K562 (cell line): Measurements from ENCODE around the gene RND1. TPM values are rescaled to one million over a fixed set of nuclear protein-coding genes. Genes with fewer than 3 reads are reported as not detected.

ENCODE experiments used
- ATAC-seq: fragments of 200-7000 bp; cut with Tn5 transposase; 3 replicates; pipeline ENCODE4 v1.9.1; 2020; ENCODE audit warnings: moderate library complexity
- BruUV-seq: library from RNA; stranded (reverse); fragments of 400-500 nt; replicated peaks from 2 replicates; lab custom pipeline; 2021; lab: Mats Ljungman, UMichigan
- CTCF ChIA-PET: fragments of 300-600 bp; formaldehyde crosslinking; extraction: SDS; loops from one replicate; lab custom pipeline; 2021; ENCODE audit warnings: low intra/inter-chr PET ratio; lab: Yijun Ruan, JAX
- POLR2A ChIA-PET: fragments of 300-600, 350-650 bp; sonication (Branson Sonifier 250); formaldehyde crosslinking; extraction: SDS; loops from one replicate; lab custom pipeline; 2021; ENCODE audit warnings: antibody characterized with exemption, inconsistent platforms; lab: Yijun Ruan, JAX
- DNase-seq, 4 experiments: peaks; one replicate each; pipeline versions ENCODE4 v3.0.0 to v3.0.0-alpha.2; 2011 to 2018; ENCODE audit warnings: low spot score in 3 of 4, mixed read lengths in 3 of 4; ENCODE audit errors: extremely low read depth in 1 of 4
- FAIRE-seq: peaks from 2 replicates; lab custom pipeline; 2011; peaks lifted over from hg19 to GRCh38; lab: Jason Lieb, UNC
- H2AFZ ChIP-seq: 2 replicates; pipeline ENCODE4 v1.6.0; 2011; ENCODE audit warnings: low read depth, low read length, control low read depth, inconsistent platforms
- H3K27ac ChIP-seq: fragments of 200-600 bp; 3 replicates; pipeline ENCODE4 v1.8.0; 2011; ENCODE audit warnings: low read depth, mild to moderate bottlenecking, control low read depth, inconsistent platforms, low read length, moderate library complexity, mixed read lengths; ENCODE audit errors: extremely low read depth
- H3K27me3 ChIP-seq, 2 experiments: fragments of 300-600 bp in 1 of 2; 2 replicates in 1 of 2; 3 replicates in 1 of 2; pipeline versions ENCODE4 v1.6.0 to v1.8.0; 2011; ENCODE audit warnings: inconsistent platforms in 2 of 2, low read length in 2 of 2, mild to moderate bottlenecking in 1 of 2, mixed read lengths in 1 of 2, moderate library complexity in 1 of 2; ENCODE audit not compliant: control insufficient read depth in 2 of 2, insufficient read depth in 2 of 2
- H3K36me3 ChIP-seq: fragments of 300-600 bp; 3 replicates; pipeline ENCODE4 v1.8.0; 2011; ENCODE audit warnings: mild to moderate bottlenecking, low read length, inconsistent platforms; ENCODE audit not compliant: control insufficient read depth, insufficient read depth
- H3K4me1 ChIP-seq, 2 experiments: fragments of 200-600 bp in 1 of 2; replicated peaks in 1 of 2; 2 replicates in 1 of 2; 3 replicates in 1 of 2; pipeline versions ENCODE4 v1.5.1 to v1.8.0; 2011; ENCODE audit warnings: inconsistent platforms in 2 of 2, low read length in 2 of 2, mild to moderate bottlenecking in 1 of 2, mixed read lengths in 1 of 2, moderate library complexity in 1 of 2; ENCODE audit not compliant: control insufficient read depth in 2 of 2, insufficient read depth in 2 of 2
- H3K4me2 ChIP-seq: 2 replicates; pipeline ENCODE4 v1.6.1; 2011; ENCODE audit warnings: low read length, control low read depth, inconsistent platforms, mixed read lengths; ENCODE audit not compliant: insufficient read depth
- H3K4me3 ChIP-seq: fragments of 200-600 bp; sonication (generic), shearing (Covaris generic); 2 replicates; pipeline ENCODE4 v1.5.1; 2016; ENCODE audit warnings: control low read depth, inconsistent platforms
- H3K79me2 ChIP-seq: fragments of 200-600 bp; 3 replicates; pipeline ENCODE4 v1.8.0; 2011; ENCODE audit warnings: low read length, inconsistent platforms; ENCODE audit not compliant: control insufficient read depth, insufficient read depth
- H3K9ac ChIP-seq, 2 experiments: 2 replicates each; pipeline versions ENCODE4 v1.6.0 to v1.6.1; 2011; ENCODE audit warnings: low read depth in 2 of 2, low read length in 2 of 2, control low read depth in 1 of 2, inconsistent platforms in 1 of 2, mild to moderate bottlenecking in 1 of 2, mixed read lengths in 1 of 2; ENCODE audit not compliant: insufficient read depth in 1 of 2
- H3K9me1 ChIP-seq: one replicate; pipeline ENCODE4 v1.6.0; 2011; ENCODE audit warnings: inconsistent platforms, mild to moderate bottlenecking, low read length, moderate library complexity; ENCODE audit not compliant: control insufficient read depth, insufficient read depth
- H3K9me3 ChIP-seq: replicated peaks from 2 replicates; pipeline ENCODE4 v1.5.1; 2011; ENCODE audit warnings: low read depth, low read length, inconsistent platforms; ENCODE audit not compliant: control insufficient read depth, insufficient read depth
- H4K20me1 ChIP-seq: replicated peaks from 2 replicates; pipeline ENCODE4 v1.6.1; 2011; ENCODE audit warnings: low read length, inconsistent platforms, mixed read lengths; ENCODE audit not compliant: control insufficient read depth, insufficient read depth
- ARID1B ChIP-seq: fragments of 450-650 bp; IDR thresholded peaks from 2 replicates; pipeline ENCODE4 v1.6.1; 2016; ENCODE audit warnings: antibody characterized with exemption, mild to moderate bottlenecking, inconsistent platforms
- BCOR ChIP-seq: fragments of 450-650 bp; IDR thresholded peaks from 2 replicates; pipeline ENCODE4 v1.6.1; 2016
- BDP1 ChIP-seq: IDR thresholded peaks from 3 replicates; pipeline ENCODE4 v1.6.1; 2011; ENCODE audit not compliant: insufficient read length, insufficient read depth
- EP400 ChIP-seq: fragments of 450-650 bp; IDR thresholded peaks from 2 replicates; pipeline ENCODE4 v1.6.1; 2017; ENCODE audit warnings: antibody characterized with exemption, mild to moderate bottlenecking, moderate library complexity
- FOXM1 ChIP-seq, 2 experiments: fragments of 450-650 bp in 1 of 2; sonication (generic) in 1 of 2; formaldehyde crosslinking in 1 of 2; IDR thresholded peaks; 2 replicates each; pipeline versions ENCODE4 v1.6.1 to v1.9.0; 2017 to 2022; ENCODE audit warnings: low read depth in 2 of 2, mild to moderate bottlenecking in 2 of 2, missing genetic modification reagents in 1 of 2, moderate library complexity in 1 of 2
- HOXB6 ChIP-seq: fragments of 250-450 bp; sonication (Bioruptor Pico); IDR thresholded peaks from 2 replicates; pipeline ENCODE4 v1.5.1; 2022; ENCODE audit warnings: mild to moderate bottlenecking, borderline replicate concordance
- MTF1 ChIP-seq: fragments of 250-450 bp; sonication (Bioruptor Pico); IDR thresholded peaks from 2 replicates; pipeline ENCODE4 v1.9.0; 2021; ENCODE audit warnings: moderate library complexity, mild to moderate bottlenecking, inconsistent platforms, borderline replicate concordance
- PBX2 ChIP-seq, 2 experiments: IDR thresholded peaks in 1 of 2; conservative IDR thresholded peaks in 1 of 2; 2 replicates each; pipeline ENCODE4 v1.6.1; 2016; ENCODE audit warnings: low read depth in 2 of 2, mild to moderate bottlenecking in 1 of 2, missing compliant biosample characterization in 1 of 2, missing genetic modification characterization in 1 of 2, moderate library complexity in 1 of 2
- ZBTB7A ChIP-seq: IDR thresholded peaks from 2 replicates; pipeline ENCODE4 v1.6.1; 2011; ENCODE audit warnings: low read depth, mild to moderate bottlenecking, low read length, moderate library complexity, borderline replicate concordance; ENCODE audit not compliant: control insufficient read depth
- ZNF780A ChIP-seq: fragments of 250-450 bp; sonication (Bioruptor Pico); IDR thresholded peaks from 2 replicates; pipeline ENCODE4 v1.5.0; 2021; ENCODE audit warnings: mild to moderate bottlenecking
- WGBS: fragments of 100-300 bp; shearing (Covaris generic); methylation state at CpG from one replicate; pipeline ENCODE4 v1.1.6; 2016; ENCODE audit warnings: low coverage, mixed read lengths; ENCODE audit not compliant: insufficient coverage; ENCODE audit errors: missing lambda C conversion rate; 5-methylcytosine and 5-hydroxymethylcytosine counted together
- in situ Hi-C: fragments of 300-500 bp; cut with MboI; formaldehyde crosslinking; loops from 4 replicates; pipeline ENCODE4 v1.15.0; 2018; ENCODE audit warnings: inconsistent platforms, mixed read lengths
- intact Hi-C: fragments of 100-400 bp; cut with micrococcal nuclease; formaldehyde crosslinking; loops from 2 replicates; pipeline ENCODE4 v1.14.2; 2022
- polyA plus RNA-seq, 8 experiments: library from polyadenylated mRNA; depleted of rRNA in 4 of 8; stranded (reverse) in 5 of 8; unstranded in 3 of 8; fragments of >200 nt; fragmentation: Nextera tagmentation in 2 of 8; fragmentation: Illumina TruSeq in 1 of 8; extraction: Ambion mirVana in 2 of 8; extraction: Trizol in 1 of 8; gene quantifications; 2 replicates each; pipeline versions ENCODE4 v1.2.1 to v1.2.3, GENCODE V29; 2011 to 2014; ENCODE audit warnings: inconsistent platforms in 1 of 8, missing spikeins in 1 of 8
- total RNA-seq, 7 experiments: library from RNA; depleted of rRNA in 6 of 7; stranded (reverse); fragments of >200 nt in 6 of 7; fragmentation: Illumina TruSeq in 2 of 7; extraction: Trizol in 2 of 7; gene quantifications; 2 replicates each; pipeline versions ENCODE4 v1.2.1 to v1.2.3, GENCODE V29; 2011 to 2021; ENCODE audit warnings: low replicate concordance in 1 of 7
- TF ChIP-seq, protein P1 (sequence below): sonication (generic); formaldehyde crosslinking; IDR thresholded peaks from 2 replicates; pipeline ENCODE4 v1.8.1; 2023; ENCODE audit warnings: mild to moderate bottlenecking, missing genetic modification reagents

The RND1 gene
- total and polyA plus RNA-seq, 9 of the 15 experiments (the other 6 are each of a cell fraction or from before 2014, with no cell fraction given): 0.18 to 0.78 (median 0.58) TPM; not detected in 2

DNA sequence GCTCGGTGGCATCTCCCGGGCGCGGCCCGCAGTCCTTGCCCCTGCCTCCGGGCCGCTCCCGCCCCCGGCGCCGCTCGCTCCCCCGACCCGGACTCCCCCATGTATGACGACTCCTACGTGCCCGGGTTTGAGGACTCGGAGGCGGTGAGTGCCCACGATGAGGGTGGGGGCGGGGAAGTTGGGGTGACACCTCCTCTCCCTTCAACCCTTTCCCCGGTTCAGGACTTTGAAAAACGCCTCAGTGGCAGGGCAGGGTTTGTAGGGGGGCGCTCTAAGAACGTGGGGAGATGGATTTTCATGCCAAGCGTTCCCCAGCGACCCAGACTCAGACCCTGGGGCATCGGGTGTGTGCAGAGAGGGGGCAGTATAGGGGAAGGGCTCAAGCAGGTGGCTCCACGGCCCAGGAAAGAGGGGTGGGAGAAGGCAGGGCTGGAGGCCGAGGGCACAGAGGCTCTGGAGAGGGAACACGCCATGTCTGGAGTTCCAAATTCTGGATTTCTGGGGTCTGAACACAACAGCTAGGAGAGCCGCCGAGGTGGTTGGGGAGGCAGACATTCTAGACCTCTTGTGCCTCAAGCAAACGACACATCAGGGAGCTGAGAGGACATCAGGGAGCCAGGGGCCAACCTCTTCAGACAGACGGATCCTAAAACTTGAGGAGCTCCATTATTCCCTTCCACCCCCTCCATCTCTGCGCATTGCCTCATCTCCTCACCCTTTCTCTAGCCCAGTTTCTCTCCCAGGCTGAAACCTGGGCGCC, 46.7 kb downstream of the RND1 start (continued):
- TF ChIP-seq PBX2 (CRISPR knock-in tag; IDR thresholded peaks at IDR 0.05; ENCODE audit: low read depth) (no peak), PBX2 (tag; conservative IDR thresholded peaks at IDR 0.05; ENCODE audit: low read depth) (no peak)

DNA sequence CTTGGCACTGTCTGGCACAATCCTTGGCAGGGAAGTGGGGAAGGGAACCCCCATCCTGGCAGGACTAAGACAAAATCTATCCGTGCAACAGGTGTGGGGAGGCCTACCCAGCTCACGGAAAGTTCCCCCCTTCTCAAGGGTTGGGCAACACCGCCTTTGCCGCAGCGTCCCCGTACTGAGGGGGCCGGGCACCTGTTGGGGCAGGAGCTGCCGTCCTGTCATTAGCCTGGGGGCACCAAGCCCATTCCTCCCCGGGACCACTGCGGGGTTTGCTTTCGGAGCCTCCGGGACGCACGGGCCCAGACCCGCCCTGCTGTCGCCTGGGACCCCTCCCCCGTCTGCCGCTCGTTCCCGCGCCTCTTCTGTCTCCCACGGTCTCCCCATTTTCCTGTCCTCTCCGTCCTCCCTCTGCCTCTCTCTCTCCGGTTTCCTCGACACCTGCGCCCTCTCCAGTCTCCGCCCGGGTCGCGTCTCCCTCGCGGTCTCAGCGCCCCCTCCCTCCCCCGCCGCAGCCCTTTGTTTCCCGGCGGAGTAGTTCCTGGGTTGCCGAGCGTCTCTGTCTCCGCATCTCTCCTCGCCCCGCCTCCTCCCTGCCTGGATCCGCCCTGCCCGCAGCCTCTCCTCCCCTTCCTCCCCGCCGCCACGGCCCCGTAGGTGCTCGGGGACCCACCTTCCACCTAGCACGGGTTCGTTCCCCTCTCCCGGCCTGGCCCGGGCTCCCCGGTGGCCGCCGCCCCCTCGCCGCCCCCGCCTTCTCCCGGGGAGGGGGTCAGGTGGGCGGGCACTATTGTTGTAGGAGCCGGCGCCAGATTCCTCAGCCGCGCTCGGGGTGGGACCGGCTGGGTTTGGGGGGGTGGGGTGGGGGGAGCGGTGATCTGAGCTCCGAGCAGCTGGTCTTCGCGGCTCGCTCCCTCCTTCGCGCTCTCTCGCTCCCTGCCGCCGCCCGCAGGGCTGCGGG, 47.5 kb downstream of the RND1 start, which contains the start of gene CACNB3:
TSS of gene CACNB3 (plus strand) at position 624 of the 958 bp plus-strand sequence. CDS start 434 bp downstream, outside the sequence.
- ChIA-PET POLR2A (interaction anchor here (0.6 kb wide), 1 partner anchor 26 kb away, joined by 3 read pairs; no protein-coding TSS in a partner anchor), CTCF (interaction anchor here (0.7 kb wide), 1 partner anchor 72 kb away, joined by 3 read pairs; no protein-coding TSS in a partner anchor)
- Histone ChIP-seq H3K4me2 (peak within 1 kb of the TSS; percentile 77), H3K79me2 (no peaks in the 10 kb centered on the region), H3K9me1 (no peaks in the 10 kb centered on the region), H3K9ac (peak within 1 kb of the TSS in 1 of 2 experiments; percentile 89; a peak in 2 of 4 replicates), H3K27ac (no peak within 1 kb of the TSS), H2AFZ (peak within 1 kb of the TSS; percentile 78), H3K9me3 (no peaks in the 10 kb centered on the region), H4K20me1 (peaks cover 9% of the 10 kb centered on the region; the same call in 1 of the 2 replicates), H3K4me1 (peaks cover 4 to 38% of the 10 kb centered on the region in 2 experiments; a peak in 3 of 5 replicates), H3K27me3 (peaks cover 11 to 41% of the 10 kb centered on the region in 2 experiments; a peak in 4 of 5 replicates), H3K36me3 (no peaks in the 10 kb centered on the region), H3K4me3 (peak within 1 kb of the TSS; percentile 52)
- intact Hi-C loops: no loop called here
- in situ Hi-C loops: no loop called here
- ATAC-seq: peak; percentile 31
- WGBS: 3% methylated on average over 26 of the region's 79 CpGs
- FAIRE-seq: peak; percentile 19
- BruUV-seq: no TSS peak
- DNase-seq: peak; percentile 67 to 88 (median 80)
- TF ChIP-seq ZBTB7A (0 out of 2 replicates have a peak, but pooled peaks have one; percentile 6), MTF1 (CRISPR knock-in tag) (no peak), HOXB6 (CRISPR knock-in tag) (no peak), ZNF780A (no peak), FOXM1 (IDR thresholded peaks at IDR 0.05; ENCODE audit: low read depth) (no peak), FOXM1 (CRISPR knock-in tag; IDR thresholded peaks at IDR 0.05; ENCODE audit: low read depth) (no peak), ARID1B (0 out of 2 replicates have a peak, but pooled peaks have one; percentile 20), BCOR (peak; percentile 31; the same call in 1 of the 2 replicates), EP400 (no peak), BDP1 (no peak)
- TF ChIP-seq, protein P1, sequence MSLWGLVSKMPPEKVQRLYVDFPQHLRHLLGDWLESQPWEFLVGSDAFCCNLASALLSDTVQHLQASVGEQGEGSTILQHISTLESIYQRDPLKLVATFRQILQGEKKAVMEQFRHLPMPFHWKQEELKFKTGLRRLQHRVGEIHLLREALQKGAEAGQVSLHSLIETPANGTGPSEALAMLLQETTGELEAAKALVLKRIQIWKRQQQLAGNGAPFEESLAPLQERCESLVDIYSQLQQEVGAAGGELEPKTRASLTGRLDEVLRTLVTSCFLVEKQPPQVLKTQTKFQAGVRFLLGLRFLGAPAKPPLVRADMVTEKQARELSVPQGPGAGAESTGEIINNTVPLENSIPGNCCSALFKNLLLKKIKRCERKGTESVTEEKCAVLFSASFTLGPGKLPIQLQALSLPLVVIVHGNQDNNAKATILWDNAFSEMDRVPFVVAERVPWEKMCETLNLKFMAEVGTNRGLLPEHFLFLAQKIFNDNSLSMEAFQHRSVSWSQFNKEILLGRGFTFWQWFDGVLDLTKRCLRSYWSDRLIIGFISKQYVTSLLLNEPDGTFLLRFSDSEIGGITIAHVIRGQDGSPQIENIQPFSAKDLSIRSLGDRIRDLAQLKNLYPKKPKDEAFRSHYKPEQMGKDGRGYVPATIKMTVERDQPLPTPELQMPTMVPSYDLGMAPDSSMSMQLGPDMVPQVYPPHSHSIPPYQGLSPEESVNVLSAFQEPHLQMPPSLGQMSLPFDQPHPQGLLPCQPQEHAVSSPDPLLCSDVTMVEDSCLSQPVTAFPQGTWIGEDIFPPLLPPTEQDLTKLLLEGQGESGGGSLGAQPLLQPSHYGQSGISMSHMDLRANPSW (CRISPR knock-in tag): no peak
